GM18508 (cell line): Measurements from ENCODE around the gene KIF5A.

ENCODE experiments used
- ATAC-seq: cut with Tn5 transposase; IDR thresholded peaks from one replicate; pipeline ENCODE4 v1.9.1; 2021; ENCODE audit warnings: moderate number of reproducible peaks; ENCODE audit not compliant: insufficient read depth, unreplicated experiment

KIF5A gene

DNA sequence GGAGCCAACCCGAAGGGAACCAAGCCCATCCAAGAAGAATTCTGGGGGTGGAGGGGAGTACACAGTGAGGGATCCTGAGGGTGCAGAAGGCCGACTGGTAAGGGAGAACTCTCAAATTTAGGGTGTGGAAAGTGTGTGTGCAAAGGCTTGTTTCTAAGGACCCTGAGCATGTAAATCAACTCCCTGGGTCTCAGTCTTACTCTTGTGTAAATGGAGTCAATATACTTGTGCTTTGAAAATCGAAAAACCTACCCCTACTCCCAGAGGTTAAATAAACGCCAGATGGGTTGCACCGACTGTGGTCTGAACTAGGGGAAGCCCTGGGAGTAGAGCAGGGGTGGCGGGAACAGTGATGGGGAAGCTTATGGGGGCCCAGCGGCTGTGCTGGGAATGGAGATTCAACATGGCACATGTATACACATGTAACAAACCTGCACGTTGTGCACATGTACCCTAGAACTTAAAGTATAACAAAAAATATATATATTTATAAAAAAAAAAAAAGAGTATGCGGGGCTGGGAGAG is 77.1 kb downstream of the KIF5A start:
- no peak for ATAC-seq

- ATAC-seq = no peak
Measured at GRCh38 chr12:57627501-57628279, 77.8 kb downstream of the KIF5A start.

GRCh38 chr12:57628280-57629191 is 78.7 kb downstream of the KIF5A start:
- no peak for ATAC-seq

GRCh38 chr12:57629897-57630471 is 80.1 kb downstream of the KIF5A start:
- ATAC-seq = no peak

DNA sequence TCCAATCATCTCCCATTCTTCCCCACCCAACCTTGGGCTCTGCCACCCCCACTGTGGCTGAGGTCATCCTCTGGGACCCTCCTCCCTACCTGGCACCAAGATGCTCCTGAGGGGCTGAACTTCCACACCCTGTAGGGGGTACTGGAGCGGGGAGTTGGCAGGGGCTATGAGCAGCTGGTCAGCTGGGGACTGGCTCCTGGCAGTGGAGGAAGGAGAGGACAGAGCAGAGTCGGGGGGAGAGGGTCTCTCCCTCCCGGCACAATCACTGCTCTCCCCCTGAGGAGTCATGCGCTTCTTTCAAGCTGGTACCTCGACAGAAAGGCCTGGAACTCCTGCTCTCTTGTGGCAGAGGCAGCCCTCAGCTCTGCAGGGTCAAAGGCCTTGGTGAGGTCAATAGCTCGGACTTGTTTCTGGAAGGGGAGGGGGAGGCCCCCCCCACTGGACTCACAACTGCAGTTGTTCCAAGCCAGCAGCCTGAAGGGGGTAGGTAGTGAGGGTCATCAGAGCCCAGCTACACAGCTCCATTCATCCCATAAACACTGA is 81.1 kb downstream of the KIF5A start:
- ATAC-seq = no peak

DNA sequence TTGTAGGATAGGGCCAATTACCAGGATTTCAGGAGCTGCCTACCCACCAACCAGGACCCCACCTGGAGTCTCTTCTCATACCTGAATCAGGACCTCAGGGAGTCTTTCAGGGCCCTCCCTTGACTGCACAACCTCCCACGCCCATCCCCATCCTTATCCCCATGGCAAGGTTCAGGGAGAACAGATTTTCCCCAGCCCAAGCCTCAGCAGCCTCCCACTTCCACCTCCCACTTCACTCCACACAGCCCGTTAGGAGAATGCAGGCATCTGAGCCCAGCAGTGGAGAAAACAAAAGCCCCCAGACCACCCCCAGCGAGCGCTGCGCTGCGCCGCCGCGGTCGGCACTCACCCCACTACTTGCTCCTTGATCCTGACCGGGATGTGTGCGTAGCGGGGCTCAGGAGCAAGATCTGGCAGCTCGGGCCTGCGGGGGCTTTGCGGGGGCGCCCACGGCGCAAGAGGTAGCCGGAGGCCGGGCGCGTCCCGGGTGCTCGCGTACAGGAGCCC is 81.8 kb downstream of the KIF5A start:
- ATAC-seq = no peak

- no peak for ATAC-seq
Measured at GRCh38 chr12:57632073-57632957, 82.5 kb downstream of the KIF5A start.

DNA sequence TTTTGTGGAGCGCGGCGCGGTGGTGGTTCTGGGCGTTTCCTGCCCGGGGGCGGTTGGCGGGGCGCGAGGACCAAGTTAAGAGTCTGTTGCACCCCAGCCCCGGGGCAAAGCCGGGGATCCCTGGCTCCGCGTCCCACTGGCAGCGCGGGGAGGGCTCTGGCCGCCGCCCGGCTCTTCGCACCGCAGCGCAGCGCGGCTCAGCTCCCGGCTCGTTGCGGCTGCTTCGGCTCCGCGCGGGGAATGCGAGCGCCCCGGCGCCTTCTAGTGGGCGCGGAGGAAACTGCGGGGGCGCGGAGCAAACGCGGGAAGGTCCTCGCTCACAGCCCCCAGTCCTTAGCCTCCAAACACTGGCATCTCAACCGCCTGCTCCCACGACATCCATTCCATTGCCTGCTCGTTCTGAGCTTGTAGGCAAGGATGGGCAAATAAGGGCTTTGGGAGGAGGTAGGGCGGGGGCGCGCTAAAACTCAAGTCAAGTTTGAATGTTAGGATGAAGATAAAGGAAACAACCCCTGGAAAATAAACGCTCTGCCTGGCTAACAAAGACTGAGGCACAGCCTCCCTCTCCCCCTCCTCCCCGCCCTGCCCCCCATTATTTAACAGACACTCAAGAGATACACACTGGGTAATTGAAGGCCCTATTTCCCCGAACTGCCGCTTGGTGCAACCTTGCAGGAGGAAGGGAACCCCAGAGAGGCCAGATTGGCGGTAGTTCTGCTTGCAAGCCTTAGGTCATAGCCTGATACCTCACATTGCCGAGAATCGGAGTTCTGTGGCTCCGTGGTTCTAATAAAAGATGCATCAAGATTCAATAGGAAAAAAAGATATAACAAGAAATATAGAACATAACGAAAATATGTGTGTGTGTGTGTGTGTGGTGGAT is 83.4 kb downstream of the KIF5A start, which contains the start of gene B4GALNT1:
B4GALNT1 (minus strand) TSS at position 244 of the 883 bp plus-strand sequence. CDS start 1,069 bp downstream, outside the sequence.
- no peak for ATAC-seq
